ENCODE data around the gene AARS1.
"Not testable (repeated sequence)": the region's sequence is repeated elsewhere in the genome, so short reads cannot be mapped to it uniquely, and the experiment has no call there.

Gene AARS1

GRCh38 chr16:70267516-70267915 is 21.8 kb downstream of the AARS1 start:
- FAIRE-seq: no peak
- TF ChIP-seq POLR2A (IDR thresholded peaks at IDR 0.05; ENCODE audit: low read depth, low read length) (no peak), TAF1 (IDR thresholded peaks at IDR 0.05; ENCODE audit: borderline replicate concordance, low read depth, low read length) (no peak), POLR2AphosphoS5 (IDR thresholded peaks at IDR 0.05; ENCODE audit: low read depth, low read length) (no peak)
- no peak for DNase-seq (ENCODE audit: insufficient read length)

GRCh38 chr16:70259903-70260302 is 29.4 kb downstream of the AARS1 start:
- not testable (repeated sequence) for FAIRE-seq; DNase-seq (ENCODE audit: insufficient read length)

GRCh38 chr16:70258946-70259345 is 30.4 kb downstream of the AARS1 start:
- FAIRE-seq: no peak
- no peak for TF ChIP-seq TAF1 (IDR thresholded peaks at IDR 0.05; ENCODE audit: borderline replicate concordance, low read depth, low read length)
- TF ChIP-seq POLR2A (IDR thresholded peaks at IDR 0.05; ENCODE audit: low read depth, low read length): no peak
- TF ChIP-seq POLR2AphosphoS5 (IDR thresholded peaks at IDR 0.05; ENCODE audit: low read depth, low read length): no peak

GRCh38 chr16:70258065-70258464 is 31.2 kb downstream of the AARS1 start:
- FAIRE-seq (no peak), DNase-seq (ENCODE audit: insufficient read length) (no peak)
- no peak for TF ChIP-seq POLR2A (IDR thresholded peaks at IDR 0.05; ENCODE audit: low read depth, low read length)
- no peak for TF ChIP-seq TAF1 (IDR thresholded peaks at IDR 0.05; ENCODE audit: borderline replicate concordance, low read depth, low read length)
- TF ChIP-seq POLR2AphosphoS5 (IDR thresholded peaks at IDR 0.05; ENCODE audit: low read depth, low read length): no peak

More at GRCh38 chr16:70258946-70259345, 30.4 kb downstream of the AARS1 start:
- DNase-seq (ENCODE audit: insufficient read length): no peak

- no peak for TF ChIP-seq POLR2AphosphoS5 (IDR thresholded peaks at IDR 0.05; ENCODE audit: low read depth, low read length)
- TF ChIP-seq POLR2A (IDR thresholded peaks at IDR 0.05; ENCODE audit: low read depth, low read length): no peak
- TF ChIP-seq TAF1 (IDR thresholded peaks at IDR 0.05; ENCODE audit: borderline replicate concordance, low read depth, low read length): no peak
- DNase-seq (ENCODE audit: insufficient read length): no peak
- no peak for FAIRE-seq
These were observed 31.9 kb downstream of the AARS1 start for GRCh38 chr16:70257391-70257790.

GRCh38 chr16:70255574-70255973 is 33.7 kb downstream of the AARS1 start:
- DNase-seq (ENCODE audit: insufficient read length) (no peak), FAIRE-seq (no peak)
- no peak for TF ChIP-seq POLR2AphosphoS5 (IDR thresholded peaks at IDR 0.05; ENCODE audit: low read depth, low read length)

- TF ChIP-seq TAF1 (IDR thresholded peaks at IDR 0.05; ENCODE audit: borderline replicate concordance, low read depth, low read length): no peak
- no peak for TF ChIP-seq POLR2A (IDR thresholded peaks at IDR 0.05; ENCODE audit: low read depth, low read length)
- no peak for TF ChIP-seq POLR2AphosphoS5 (IDR thresholded peaks at IDR 0.05; ENCODE audit: low read depth, low read length)
- FAIRE-seq (no peak), DNase-seq (ENCODE audit: insufficient read length) (no peak)
These were observed 34.4 kb downstream of the AARS1 start for GRCh38 chr16:70254965-70255286.

- TF ChIP-seq POLR2A (IDR thresholded peaks at IDR 0.05; ENCODE audit: low read depth, low read length) (no peak), TAF1 (IDR thresholded peaks at IDR 0.05; ENCODE audit: borderline replicate concordance, low read depth, low read length) (no peak), POLR2AphosphoS5 (IDR thresholded peaks at IDR 0.05; ENCODE audit: low read depth, low read length) (no peak)
- FAIRE-seq (no peak), DNase-seq (ENCODE audit: insufficient read length) (no peak)
These were observed 34.9 kb downstream of the AARS1 start for GRCh38 chr16:70254180-70254964.

GRCh38 chr16:70253291-70254106 is 35.8 kb downstream of the AARS1 start:
- TF ChIP-seq POLR2AphosphoS5 (IDR thresholded peaks at IDR 0.05; ENCODE audit: low read depth, low read length) (no peak), POLR2A (IDR thresholded peaks at IDR 0.05; ENCODE audit: low read depth, low read length) (no peak), TAF1 (IDR thresholded peaks at IDR 0.05; ENCODE audit: borderline replicate concordance, low read depth, low read length) (no peak)
- no peak for DNase-seq (ENCODE audit: insufficient read length)
- no peak for FAIRE-seq

GRCh38 chr16:70252355-70252988 is 36.8 kb downstream of the AARS1 start:
- TF ChIP-seq POLR2A (IDR thresholded peaks at IDR 0.05; ENCODE audit: low read depth, low read length) (no peak), TAF1 (IDR thresholded peaks at IDR 0.05; ENCODE audit: borderline replicate concordance, low read depth, low read length) (no peak), POLR2AphosphoS5 (IDR thresholded peaks at IDR 0.05; ENCODE audit: low read depth, low read length) (no peak)
- FAIRE-seq (no peak), DNase-seq (ENCODE audit: insufficient read length) (no peak)

GRCh38 chr16:70251629-70252354 is 37.5 kb downstream of the AARS1 start, which contains the start of gene EXOSC6:
Gene EXOSC6 (minus strand): TSS chr16:70251940. CDS start chr16:70251900, 40 bp downstream.
- FAIRE-seq: peak; percentile 82
- peak; percentile 93 for TF ChIP-seq POLR2A (IDR thresholded peaks at IDR 0.05; ENCODE audit: low read depth, low read length)
- peak; percentile 92 for TF ChIP-seq POLR2AphosphoS5 (IDR thresholded peaks at IDR 0.05; ENCODE audit: low read depth, low read length)
- 0 out of 2 replicates have a peak, but pooled peaks have one; percentile 27 for TF ChIP-seq TAF1 (IDR thresholded peaks at IDR 0.05; ENCODE audit: borderline replicate concordance, low read depth, low read length)
- DNase-seq (ENCODE audit: insufficient read length): peak; percentile 91
